Inferior parietal cortex (tissue), 1 donor: ENCODE results near the gene KCNJ18.
"Not testable (repeated sequence)": the region's sequence is repeated elsewhere in the genome, so short reads cannot be mapped to it uniquely, and the experiment has no call there.

Source experiments
- DNase-seq: peaks from one replicate; pipeline ENCODE4 v3.0.0-alpha.2; 2016; ENCODE audit errors: extremely low spot score

The KCNJ18 gene

GRCh38 chr17:21702940-21703640 is 10.8 kb downstream of the KCNJ18 start:
- DNase-seq, result not testable (repeated sequence)

GRCh38 chr17:21703891-21704872 is 11.9 kb downstream of the KCNJ18 start:
- DNase-seq, result not testable (repeated sequence)

DNA sequence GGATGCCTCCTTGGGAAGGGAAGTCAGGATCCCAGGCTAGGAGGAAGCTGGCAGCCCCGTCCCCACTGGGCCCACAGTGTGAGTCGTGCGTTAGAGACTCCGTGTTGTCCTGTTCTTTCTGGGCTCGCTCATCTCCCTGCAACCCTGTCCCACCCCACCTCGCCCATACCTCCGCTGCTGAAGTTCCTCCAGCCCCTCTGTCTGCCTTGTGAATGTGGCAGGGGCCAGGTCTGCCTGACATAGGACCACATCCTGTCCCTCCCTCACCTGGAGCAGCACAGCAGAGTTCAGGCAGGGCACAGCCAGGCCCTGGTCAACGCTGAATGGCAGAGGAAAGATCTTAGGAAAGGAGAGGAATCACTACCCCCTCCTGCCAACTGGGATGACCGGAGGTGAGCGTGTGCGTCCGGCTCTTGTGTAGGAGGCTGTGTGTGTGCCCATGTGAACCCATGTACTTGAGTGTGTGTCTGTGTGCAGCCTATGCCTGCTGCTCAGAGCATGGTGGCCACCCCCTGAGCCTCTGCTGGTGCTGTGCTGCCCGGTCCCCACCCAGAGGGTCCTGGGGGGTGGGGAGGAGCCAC is 12.8 kb downstream of the KCNJ18 start:
- no peak for DNase-seq

DNA sequence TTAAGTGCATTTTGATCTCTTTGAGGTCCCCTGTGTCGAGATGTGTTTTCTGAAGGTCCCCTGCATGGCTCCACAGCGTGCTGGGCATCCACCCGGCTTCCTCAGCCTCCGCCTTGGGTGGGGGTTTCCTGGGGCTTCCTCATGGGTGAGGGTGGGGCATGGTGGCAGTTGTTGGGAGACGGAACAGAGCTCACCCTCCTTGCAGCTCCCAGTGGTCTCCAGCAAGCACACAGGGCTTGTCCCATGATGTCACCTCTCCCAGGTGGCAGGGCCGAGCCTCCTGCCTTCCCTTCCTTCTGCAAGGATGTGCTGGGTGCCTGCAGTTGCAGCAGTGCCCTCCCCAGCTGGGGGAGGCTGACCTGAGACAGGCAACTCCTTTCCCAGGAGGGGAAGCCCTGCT is 13.4 kb downstream of the KCNJ18 start:
- not testable (repeated sequence) for DNase-seq

GRCh38 chr17:21706546-21706945 is 14.2 kb downstream of the KCNJ18 start:
- DNase-seq, result not testable (repeated sequence)

DNA sequence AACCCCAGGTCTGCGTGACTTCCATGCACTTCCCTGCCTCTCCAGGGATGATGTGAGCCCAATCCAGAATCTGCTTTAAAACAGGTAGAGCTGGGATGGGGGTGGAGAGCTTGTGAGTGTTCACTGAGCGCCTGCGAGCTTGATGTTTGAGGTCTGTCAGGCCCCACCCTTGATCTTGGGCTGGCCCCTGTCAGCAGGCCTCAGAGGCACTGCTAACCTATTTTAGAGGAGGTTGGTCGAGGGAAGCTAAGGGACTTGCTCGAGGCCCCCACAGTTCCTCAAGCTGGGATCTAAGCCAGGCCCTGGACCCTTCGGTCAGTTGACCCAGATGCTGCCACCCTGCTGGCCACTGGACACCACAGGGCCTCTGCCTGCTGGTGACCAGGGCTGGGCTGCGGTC is 14.8 kb downstream of the KCNJ18 start:
- not testable (repeated sequence) for DNase-seq

- DNase-seq, result not testable (repeated sequence)
Measured at GRCh38 chr17:21707711-21708611, 15.6 kb downstream of the KCNJ18 start.

- not testable (repeated sequence) for DNase-seq
Measured at GRCh38 chr17:21708612-21709535, 16.6 kb downstream of the KCNJ18 start.

GRCh38 chr17:21709994-21710393 is 17.7 kb downstream of the KCNJ18 start:
- not testable (repeated sequence) for DNase-seq

DNA sequence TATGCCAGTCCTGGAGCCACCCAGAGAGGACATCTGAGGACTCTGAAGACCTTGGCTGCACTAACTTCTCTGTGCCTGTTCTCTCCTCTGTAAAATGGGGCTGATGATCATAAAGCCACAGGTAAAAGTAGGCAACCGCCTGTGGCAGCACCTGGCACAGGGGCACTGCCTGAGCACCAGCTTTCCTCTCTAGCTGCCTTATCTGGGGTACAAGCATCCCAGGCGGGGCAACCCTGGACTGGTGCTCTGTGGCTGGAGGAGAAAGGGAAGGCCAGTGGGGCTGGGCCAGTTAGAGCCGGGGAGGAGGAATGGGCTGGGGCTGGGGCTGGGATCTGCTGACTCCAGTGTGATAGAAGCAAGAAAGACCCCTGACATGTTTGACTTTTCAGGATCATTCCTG is 18.2 kb downstream of the KCNJ18 start:
- DNase-seq, result not testable (repeated sequence)

- no peak for DNase-seq
Measured at GRCh38 chr17:21711182-21711581, 18.9 kb downstream of the KCNJ18 start.

DNA sequence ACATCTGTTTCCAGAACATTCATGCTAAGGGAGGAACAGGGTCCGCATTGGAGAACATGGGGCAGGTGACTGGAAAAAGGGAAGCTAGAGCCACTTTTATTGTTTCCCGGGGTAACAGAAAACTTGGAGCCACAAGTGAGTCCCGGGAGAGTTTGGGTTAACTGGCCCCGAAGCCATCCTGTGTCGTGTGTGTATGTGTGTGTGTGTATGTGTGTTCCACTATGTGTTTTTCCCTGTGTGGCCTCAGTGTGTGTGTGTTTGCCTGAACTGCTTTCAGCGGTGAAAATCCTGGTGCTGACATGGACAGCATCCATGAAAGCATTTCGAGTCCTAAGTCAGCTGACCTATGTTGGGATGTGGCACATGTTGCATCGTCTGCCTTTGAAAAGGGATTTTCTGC is 20.7 kb downstream of the KCNJ18 start:
- not testable (repeated sequence) for DNase-seq

DNA sequence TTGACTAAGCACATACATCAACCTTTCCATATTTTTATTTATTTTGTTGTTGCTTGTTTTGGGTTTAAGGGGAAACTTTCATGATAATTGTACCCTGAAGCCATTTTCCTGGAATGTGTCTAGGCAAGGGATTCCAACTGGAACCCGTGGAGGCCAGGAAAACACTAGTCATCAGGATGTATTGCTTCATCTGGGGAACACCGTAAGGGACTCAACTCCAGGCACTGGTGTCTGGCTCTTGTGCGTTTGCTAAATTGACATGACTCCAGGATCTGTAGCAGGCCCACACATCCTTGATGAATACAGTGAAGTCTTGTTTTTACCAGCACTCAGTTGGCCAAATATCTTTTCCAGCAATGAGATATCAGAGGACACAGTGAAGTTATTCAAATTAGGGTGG is 21.3 kb downstream of the KCNJ18 start:
- not testable (repeated sequence) for DNase-seq

GRCh38 chr17:21714676-21715075 is 22.4 kb downstream of the KCNJ18 start:
- DNase-seq, result not testable (repeated sequence)

DNA sequence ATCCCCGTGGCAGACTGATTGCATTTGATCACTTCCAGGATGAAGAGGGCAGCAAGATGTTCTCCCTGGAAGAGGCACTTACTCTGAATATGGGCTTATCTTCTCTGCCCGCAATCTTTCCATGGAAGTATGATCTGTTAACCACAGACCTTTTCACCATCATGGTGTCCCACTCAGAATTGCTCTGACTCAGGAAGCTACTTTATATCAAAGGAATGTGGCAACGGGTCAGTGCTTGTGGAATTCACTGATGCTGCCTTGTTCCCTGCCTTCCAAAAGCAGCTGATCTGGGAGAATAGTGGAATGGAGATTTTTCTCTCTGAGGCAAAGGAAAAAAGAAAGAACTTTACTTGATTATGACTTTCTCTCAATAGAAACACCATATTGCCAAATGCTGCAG is 23.6 kb downstream of the KCNJ18 start:
- not testable (repeated sequence) for DNase-seq

- not testable (repeated sequence) for DNase-seq
Measured at GRCh38 chr17:21718971-21719370, 26.6 kb downstream of the KCNJ18 start.

GRCh38 chr17:21719511-21720226 is 27.3 kb downstream of the KCNJ18 start:
- not testable (repeated sequence) for DNase-seq

- DNase-seq, result not testable (repeated sequence)
Measured at GRCh38 chr17:21720566-21720965, 28.2 kb downstream of the KCNJ18 start.

DNA sequence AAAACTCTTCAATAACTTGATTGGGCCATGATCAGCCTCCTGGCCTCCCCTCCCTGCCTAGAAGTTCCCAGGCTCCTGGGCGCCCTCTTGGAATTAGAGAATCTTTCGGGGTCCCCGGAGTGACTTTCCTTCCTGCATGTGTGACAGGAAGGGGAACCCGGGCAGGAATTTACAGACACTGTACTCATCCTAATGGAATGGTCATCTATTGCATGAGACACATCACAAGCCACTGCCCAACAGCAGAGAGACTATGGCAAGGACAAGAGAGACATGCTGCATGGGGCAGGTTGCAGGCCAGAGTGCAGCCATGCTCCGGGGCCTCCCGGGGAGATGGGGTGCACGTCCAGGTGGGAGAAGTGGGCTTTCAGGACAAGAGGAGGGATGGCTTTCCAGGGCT is 29.9 kb downstream of the KCNJ18 start:
- not testable (repeated sequence) for DNase-seq
